IMR-90 (cell line): Measurements from ENCODE around the gene CHRNB4. TPM values are rescaled to one million over a fixed set of nuclear protein-coding genes. Genes with fewer than 3 reads are reported as not detected.
A peak's percentile ranks its signal among the peaks of the same experiment; 100 is the strongest.

Experiments
- ATAC-seq: fragments of 200-7000 bp; cut with Tn5 transposase; 2 replicates; pipeline ENCODE4 v1.9.1; 2020; ENCODE audit warnings: low read depth, mild to moderate bottlenecking, moderate library complexity
- BruUV-seq: library from RNA; stranded (reverse); fragments of 400-500 nt; replicated peaks from 2 replicates; lab custom pipeline; 2021; lab: Mats Ljungman, UMichigan
- CTCF ChIA-PET: fragments of 300-600 bp; formaldehyde crosslinking; extraction: SDS; loops from one replicate; lab custom pipeline; 2021; ENCODE audit warnings: antibody characterized with exemption; lab: Yijun Ruan, JAX
- POLR2A ChIA-PET: fragments of 300-600 bp; sonication (Branson Sonifier 250); formaldehyde crosslinking; loops from one replicate; lab custom pipeline; 2022; ENCODE audit warnings: antibody characterized with exemption; ENCODE audit not compliant: unreplicated experiment; lab: Charles Lee
- DNase-seq: peaks from one replicate; pipeline ENCODE4 v3.0.0; 2013
- H2AFZ ChIP-seq: replicated peaks from 2 replicates; pipeline ENCODE3; 2013; ENCODE audit warnings: low read length, mild to moderate bottlenecking; ENCODE audit not compliant: poor library complexity
- H2AK5ac ChIP-seq: 2 replicates; pipeline ENCODE4 v1.6.1; 2013; ENCODE audit warnings: low read depth, low read length, inconsistent platforms
- H2AK9ac ChIP-seq: replicated peaks from 2 replicates; pipeline ENCODE3; 2013; ENCODE audit warnings: mild to moderate bottlenecking, low read depth, low read length, moderate library complexity; ENCODE audit not compliant: poor library complexity
- H2BK120ac ChIP-seq: 2 replicates; pipeline ENCODE4 v1.6.1; 2013; ENCODE audit warnings: low read depth, low read length, inconsistent platforms
- H2BK15ac ChIP-seq: 3 replicates; pipeline ENCODE4 v1.6.1; 2013; ENCODE audit warnings: low read depth, low read length, inconsistent platforms
- H2BK20ac ChIP-seq: 2 replicates; pipeline ENCODE4 v1.6.1; 2013; ENCODE audit warnings: low read depth, mild to moderate bottlenecking, inconsistent platforms, low read length, moderate library complexity
- H2BK5ac ChIP-seq: 2 replicates; pipeline ENCODE4 v1.6.1; 2013; ENCODE audit warnings: mild to moderate bottlenecking, low read depth, low read length, inconsistent platforms; ENCODE audit not compliant: poor library complexity, severe bottlenecking
- H3K14ac ChIP-seq: replicated peaks from 2 replicates; pipeline ENCODE4 v1.6.1; 2013; ENCODE audit warnings: low read depth, low read length, inconsistent platforms
- H3K18ac ChIP-seq: 2 replicates; pipeline ENCODE4 v1.6.1; 2013; ENCODE audit warnings: low read depth, low read length, control low read depth
- H3K23ac ChIP-seq: 2 replicates; pipeline ENCODE4 v1.6.1; 2013; ENCODE audit warnings: low read depth, low read length, inconsistent platforms
- H3K27ac ChIP-seq: 2 replicates; pipeline ENCODE4 v1.5.1; 2013; ENCODE audit warnings: mild to moderate bottlenecking, control low read depth, low read length; ENCODE audit not compliant: insufficient read depth
- H3K27me3 ChIP-seq: 2 replicates; pipeline ENCODE4 v1.6.1; 2013; ENCODE audit warnings: low read length; ENCODE audit not compliant: control insufficient read depth, insufficient read depth
- H3K36me3 ChIP-seq: 2 replicates; pipeline ENCODE4 v1.6.1; 2013; ENCODE audit warnings: low read length, mixed read lengths; ENCODE audit not compliant: control insufficient read depth, insufficient read depth
- H3K4ac ChIP-seq: 2 replicates; pipeline ENCODE4 v1.6.1; 2013; ENCODE audit warnings: low read depth, low read length, inconsistent platforms
- H3K4me1 ChIP-seq: 2 replicates; pipeline ENCODE4 v1.6.1; 2013; ENCODE audit warnings: low read length, mixed read lengths; ENCODE audit not compliant: control insufficient read depth, insufficient read depth
- H3K4me2 ChIP-seq: 2 replicates; pipeline ENCODE4 v1.6.1; 2013; ENCODE audit warnings: low read depth, mild to moderate bottlenecking, control low read depth, low read length, moderate library complexity
- H3K4me3 ChIP-seq: 2 replicates; pipeline ENCODE4 v1.5.1; 2013; ENCODE audit warnings: low read depth, mild to moderate bottlenecking, control low read depth, low read length, moderate library complexity; ENCODE audit not compliant: insufficient read depth
- H3K56ac ChIP-seq: 2 replicates; pipeline ENCODE4 v1.6.1; 2013; ENCODE audit warnings: low read length, inconsistent platforms; ENCODE audit not compliant: insufficient read depth; ENCODE audit errors: extremely low read depth
- H3K79me1 ChIP-seq, 2 experiments: 2 replicates each; pipeline ENCODE4 v1.6.1; 2013; ENCODE audit warnings: low read length in 2 of 2, inconsistent platforms in 1 of 2, low read depth in 1 of 2
- H3K9ac ChIP-seq: 2 replicates; pipeline ENCODE4 v1.6.1; 2013; ENCODE audit warnings: low read depth, low read length, control low read depth
- H3K9me1 ChIP-seq: 2 replicates; pipeline ENCODE4 v1.6.1; 2013; ENCODE audit warnings: low read length, inconsistent platforms; ENCODE audit not compliant: insufficient read depth
- H3K9me3 ChIP-seq: 2 replicates; pipeline ENCODE4 v1.6.1; 2013; ENCODE audit warnings: low read length; ENCODE audit not compliant: control insufficient read depth, insufficient read depth
- H4K20me1 ChIP-seq: 2 replicates; pipeline ENCODE4 v1.6.1; 2013; ENCODE audit warnings: low read length, inconsistent platforms; ENCODE audit not compliant: insufficient read depth
- H4K5ac ChIP-seq: 2 replicates; pipeline ENCODE4 v1.6.1; 2013; ENCODE audit warnings: mild to moderate bottlenecking, low read depth, low read length, control low read depth
- H4K8ac ChIP-seq, 2 experiments: 2 replicates each; pipeline ENCODE4 v1.6.1; 2013; ENCODE audit warnings: low read depth in 2 of 2, low read length in 2 of 2, control low read depth in 1 of 2, inconsistent platforms in 1 of 2
- H4K91ac ChIP-seq: 2 replicates; pipeline ENCODE4 v1.6.1; 2013; ENCODE audit warnings: low read depth, low read length, inconsistent platforms; ENCODE audit not compliant: insufficient read depth
- ELK1 ChIP-seq: fragments of 150-350 bp; IDR thresholded peaks from 2 replicates; pipeline ENCODE4 v1.6.1; 2016; ENCODE audit warnings: low read depth, mild to moderate bottlenecking, low read length, moderate library complexity, borderline replicate concordance
- WGBS, 2 experiments: methylation state at CpG; one replicate each; pipeline versions ENCODE4 v1.1.5 to v1.1.7; 2013; ENCODE audit warnings: missing lambda C conversion rate in 2 of 2; ENCODE audit not compliant: insufficient read length in 1 of 2; ENCODE audit errors: extremely low coverage in 2 of 2; 5-methylcytosine and 5-hydroxymethylcytosine counted together
- dilution Hi-C: fragments of 300-500 bp; cut with HindIII; formaldehyde crosslinking; loops from one replicate; pipeline ENCODE4 v1.14.3; 2018; ENCODE audit warnings: low sequenced_read_pairs; ENCODE audit not compliant: unreplicated experiment
- in situ Hi-C: fragments of 300-500 bp; cut with MboI; formaldehyde crosslinking; loops from 3 replicates; pipeline ENCODE4 v1.14.3; 2019; ENCODE audit warnings: low sequenced_read_pairs, inconsistent platforms, mixed read lengths
- intact Hi-C: fragments of 100-400 bp; cut with micrococcal nuclease; formaldehyde crosslinking; loops from 2 replicates; pipeline ENCODE4 v1.10.0; 2022
- polyA plus RNA-seq, 3 experiments: library from polyadenylated mRNA; depleted of rRNA; stranded (reverse); fragments of >200 nt; gene quantifications; 2 replicates each; pipeline ENCODE4 v1.2.3, GENCODE V29; 2012; ENCODE audit warnings: low replicate concordance in 1 of 3
- total RNA-seq: library from RNA; depleted of rRNA; stranded (reverse); fragments of >200 nt; gene quantifications from 2 replicates; pipeline ENCODE4 v1.2.3, GENCODE V29; 2012

The CHRNB4 gene
- total and polyA plus RNA-seq, 2 of the 4 experiments (the other 2 are of a cell fraction), result not detected

DNA sequence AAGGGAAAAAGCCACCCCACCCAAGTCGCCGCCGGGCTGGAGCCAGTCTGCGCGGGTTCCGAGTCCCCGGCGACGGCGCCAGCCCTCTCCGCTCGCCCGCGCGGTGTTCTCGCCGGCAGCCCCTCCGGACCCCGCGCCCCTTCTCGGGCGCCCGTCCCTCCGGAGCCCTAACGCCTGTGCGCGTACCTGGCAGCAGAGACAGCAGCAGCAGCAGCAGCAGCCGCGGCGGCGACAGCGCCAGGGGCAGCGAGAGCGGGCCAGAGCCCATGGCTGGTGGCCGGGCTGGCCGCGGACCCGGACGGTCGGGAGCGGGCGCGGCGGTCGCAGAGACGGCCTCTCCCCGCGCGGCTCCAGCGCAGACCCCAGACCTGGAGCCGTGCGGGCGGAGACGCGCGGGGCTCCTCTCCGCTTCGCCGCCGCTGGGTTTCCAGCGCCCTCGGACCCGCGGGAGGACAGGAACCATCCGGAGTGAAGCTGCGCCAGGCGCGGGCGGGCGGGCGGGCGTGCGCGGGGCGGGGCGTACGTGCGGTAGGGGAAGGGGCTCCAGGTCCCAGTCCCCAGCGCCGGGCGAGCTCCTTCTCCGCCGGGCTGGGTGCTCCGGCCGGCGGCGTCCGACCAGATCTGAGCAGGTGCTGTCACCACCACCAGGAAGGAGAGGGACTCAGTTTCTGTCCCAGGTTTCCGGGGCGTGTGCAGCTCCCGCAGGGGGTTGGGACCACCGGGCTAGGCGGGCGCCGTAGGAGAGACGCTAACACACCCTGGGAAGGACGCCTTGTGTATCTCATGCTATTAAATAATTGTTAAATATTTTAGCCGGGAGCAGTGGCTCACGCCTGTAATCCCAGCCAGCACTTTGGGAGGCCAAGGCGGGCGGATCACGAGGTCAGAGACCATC, 20.2 kb downstream of the CHRNB4 start, which contains the start of gene CHRNA3:
CHRNA3 (minus strand) TSS at position 470 of the 895 bp plus-strand sequence; CDS start at position 268, 202 bp downstream.
- Histone ChIP-seq H3K27ac (no peak within 1 kb of the TSS), H4K5ac (no peak within 1 kb of the TSS), H4K91ac (no peak within 1 kb of the TSS), H3K36me3 (no peaks in the 10 kb centered on the region), H3K4me2 (peak within 1 kb of the TSS; percentile 13; the same call in 1 of the 2 replicates), H3K56ac (no peak within 1 kb of the TSS), H3K18ac (no peak within 1 kb of the TSS), H3K23ac (no peak within 1 kb of the TSS), H3K9me3 (no peaks in the 10 kb centered on the region), H3K9ac (no peak within 1 kb of the TSS), H3K14ac (no peak within 1 kb of the TSS), H2BK5ac (no peak within 1 kb of the TSS), H2BK15ac (no peak within 1 kb of the TSS), H2BK20ac (no peak within 1 kb of the TSS), H3K4me3 (no peak within 1 kb of the TSS), H3K27me3 (peaks cover 57% of the 10 kb centered on the region), H3K9me1 (no peaks in the 10 kb centered on the region), H4K8ac (no peak within 1 kb of the TSS), H4K20me1 (peaks cover 6% of the 10 kb centered on the region), H3K79me1 (no peaks in the 10 kb centered on the region), H2AK9ac (no peak within 1 kb of the TSS), H2AFZ (peak within 1 kb of the TSS; percentile 51), H3K4ac (no peak within 1 kb of the TSS), H2BK120ac (no peak within 1 kb of the TSS), H2AK5ac (no peak within 1 kb of the TSS), H3K4me1 (no peaks in the 10 kb centered on the region)
- ATAC-seq (no peak), DNase-seq (no peak)
- dilution Hi-C loops, result no loop called here
- intact Hi-C loops, result no loop called here
- no peak for TF ChIP-seq ELK1
- ChIA-PET CTCF (no interaction called here), POLR2A (no interaction called here)
- WGBS, 2 experiments, result 5% methylated on average over 30 of the region's 102 CpGs; no CpG with 5 or more reads in 1 of the 2 experiments
- BruUV-seq, result no TSS peak
- in situ Hi-C loops, result no loop called here
